Upper lobe of left lung (tissue), 4 donors: ENCODE data around the gene ZNF618.

ENCODE experiments used
- CTCF ChIP-seq, 6 experiments: fragments of 450-650 bp in 4 of 6; fragments of 200-600 bp in 2 of 6; sonication (generic) in 2 of 6; IDR thresholded peaks; one replicate each; pipeline ENCODE4 v1.5.1; 2016 to 2019; ENCODE audit warnings: antibody characterized with exemption in 6 of 6
- POLR2AphosphoS5 ChIP-seq, 2 donors: sonication (generic); formaldehyde crosslinking; IDR thresholded peaks; one replicate each; pipeline ENCODE4 v1.5.1; 2017; ENCODE audit warnings: antibody characterized with exemption in 2 of 2

GRCh38 chr9:114016101-114016500 is 140.0 kb downstream of the ZNF618 start:
- TF ChIP-seq CTCF (IDR thresholded peaks at IDR 0.05) (no peak), POLR2AphosphoS5 (IDR thresholded peaks at IDR 0.05) (no peak)
